ENCODE measurements around the gene RBMX2. TPM values are rescaled to one million over a fixed set of nuclear protein-coding genes. Genes with fewer than 3 reads are reported as not detected.

The RBMX2 gene
- total RNA-seq, 1 donor from 2014 or later: 26.5 TPM

- Mint-ChIP-seq H3K27me3 (ENCODE audit: low read depth) (no peaks in the 10 kb centered on the region), H3K4me1 (no peaks in the 10 kb centered on the region), H3K9me3 (peaks cover 3% of the 10 kb centered on the region), H3K36me3 (ENCODE audit: low read depth) (no peaks in the 10 kb centered on the region), H3K27ac (ENCODE audit: unreplicated experiment) (no peak overlapping the region), H3K4me3 (no peak overlapping the region)
- no peak for DNase-seq (ENCODE audit: low read depth, low spot score)
- no peak for TF ChIP-seq CTCF (conservative IDR thresholded peaks at IDR 0.05)
Measured at GRCh38 chrX:130446974-130447373, 45.2 kb downstream of the RBMX2 start.

Other genes with a start within 250 kb of the RBMX2 start
- gene AIFM1, start 236.1 kb upstream of the RBMX2 start, total RNA-seq: 53.9 and 57.0 TPM in 2 replicates
- 16.7 and 18.5 TPM in 2 replicates for gene RAB33A, start 230.0 kb upstream of the RBMX2 start, total RNA-seq
- gene ZNF280C, start 133.1 kb upstream of the RBMX2 start, total RNA-seq: 20.6 and 21.8 TPM in 2 replicates
- gene SLC25A14, start 62.1 kb upstream of the RBMX2 start, total RNA-seq: 18.5 and 20.2 TPM in 2 replicates
- not detected in 2 replicates for gene GPR119, start 16.3 kb upstream of the RBMX2 start, total RNA-seq

Data from neural crest cell (in vitro differentiated cells).